HG03097 (cell line): ENCODE data around the gene DEFB114.

Experiments
- ATAC-seq: cut with Tn5 transposase; IDR thresholded peaks from one replicate; pipeline ENCODE4 v1.9.1; 2021; ENCODE audit not compliant: unreplicated experiment, low FRiP score

DEFB114 gene

GRCh38 chr6:49937811-49938210 lies 26.2 kb downstream of the DEFB114 start:
- no peak for ATAC-seq

DNA sequence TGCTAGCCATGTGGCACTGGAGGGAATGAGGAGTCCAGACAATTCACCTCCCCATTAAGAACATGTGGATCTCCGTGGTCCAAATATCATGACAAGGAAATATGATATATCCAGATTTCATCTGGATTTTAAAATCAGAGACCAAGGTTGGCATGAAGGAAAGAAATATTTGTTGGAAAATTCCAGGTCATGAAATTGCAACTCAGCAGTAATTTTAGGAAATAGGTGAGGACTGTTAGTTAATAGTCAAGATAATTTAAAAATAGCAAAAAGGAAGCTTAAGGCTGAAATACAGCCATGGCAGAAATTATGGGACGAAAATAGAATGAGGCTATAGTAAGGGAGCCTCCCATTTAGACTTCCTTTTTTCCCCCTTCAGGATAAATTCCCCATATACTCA lies 26.9 kb downstream of the DEFB114 start:
- no peak for ATAC-seq

DNA sequence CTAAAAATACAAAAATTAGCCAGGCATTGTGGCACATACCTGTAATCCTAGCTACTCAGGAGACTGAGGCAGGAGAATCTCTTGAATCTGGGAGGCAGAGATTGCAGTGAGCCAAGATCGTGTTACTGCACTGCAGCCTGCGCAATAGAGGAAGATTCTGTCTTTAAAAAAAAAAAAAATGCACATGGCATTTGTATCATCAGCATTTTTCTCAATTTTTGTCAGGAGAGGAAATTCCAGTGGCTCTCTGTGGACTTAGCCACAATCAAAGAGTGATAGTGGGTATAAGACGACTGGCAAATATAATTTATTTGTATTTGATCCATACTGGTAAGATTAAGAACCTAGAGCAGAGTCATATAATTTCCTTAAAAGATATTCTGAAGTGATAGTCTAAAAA lies 28.6 kb downstream of the DEFB114 start:
- ATAC-seq = no peak

GRCh38 chr6:49934770-49935169 lies 29.2 kb downstream of the DEFB114 start:
- ATAC-seq = no peak

GRCh38 chr6:49933526-49933925 lies 30.4 kb downstream of the DEFB114 start:
- no peak for ATAC-seq

DNA sequence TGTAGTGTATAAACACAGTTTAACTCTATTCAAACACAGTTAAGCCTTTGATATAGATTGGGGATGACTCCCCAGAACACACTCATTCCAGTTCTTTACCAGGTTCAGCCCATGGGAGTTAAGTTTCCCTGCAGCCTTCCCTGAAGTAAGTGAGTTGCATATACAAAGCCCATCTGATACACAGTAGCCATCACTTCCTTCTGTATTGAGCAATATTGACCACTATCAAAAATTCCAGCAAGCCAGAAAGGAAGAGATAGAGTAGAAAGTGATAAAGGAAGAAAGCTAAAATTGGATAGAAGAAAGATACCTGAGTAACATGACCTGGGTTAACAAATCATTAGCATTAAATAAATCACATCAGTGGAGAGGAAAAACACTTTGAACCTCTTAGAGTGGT lies 34.6 kb downstream of the DEFB114 start:
- no peak for ATAC-seq

GRCh38 chr6:49923826-49924225 lies 40.1 kb downstream of the DEFB114 start:
- no peak for ATAC-seq

- ATAC-seq = no peak
Measured at GRCh38 chr6:49919935-49920644, 43.9 kb downstream of the DEFB114 start.

- no peak for ATAC-seq
Measured at GRCh38 chr6:49919261-49919660, 44.7 kb downstream of the DEFB114 start.

DNA sequence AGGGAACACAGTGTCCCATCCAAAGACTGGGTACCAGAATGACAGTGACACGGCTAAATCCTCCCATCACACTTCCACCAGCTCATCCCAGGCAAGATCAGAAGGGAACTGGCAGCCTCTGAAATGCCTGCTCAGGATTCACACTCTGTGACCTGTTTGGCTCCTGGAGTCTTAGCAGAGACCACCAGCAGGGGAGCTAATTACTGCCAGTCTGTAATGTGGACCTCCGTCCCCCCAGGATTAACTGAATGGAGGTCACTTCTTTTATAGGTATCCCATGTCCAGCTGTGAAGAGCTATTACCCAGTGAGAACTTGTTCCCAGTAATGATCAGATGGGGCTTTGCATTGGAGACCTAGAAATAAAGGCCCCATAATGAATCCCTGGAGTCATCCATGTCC lies 45.2 kb downstream of the DEFB114 start:
- no peak for ATAC-seq

GRCh38 chr6:49915035-49915434 lies 48.9 kb downstream of the DEFB114 start:
- ATAC-seq = no peak

DNA sequence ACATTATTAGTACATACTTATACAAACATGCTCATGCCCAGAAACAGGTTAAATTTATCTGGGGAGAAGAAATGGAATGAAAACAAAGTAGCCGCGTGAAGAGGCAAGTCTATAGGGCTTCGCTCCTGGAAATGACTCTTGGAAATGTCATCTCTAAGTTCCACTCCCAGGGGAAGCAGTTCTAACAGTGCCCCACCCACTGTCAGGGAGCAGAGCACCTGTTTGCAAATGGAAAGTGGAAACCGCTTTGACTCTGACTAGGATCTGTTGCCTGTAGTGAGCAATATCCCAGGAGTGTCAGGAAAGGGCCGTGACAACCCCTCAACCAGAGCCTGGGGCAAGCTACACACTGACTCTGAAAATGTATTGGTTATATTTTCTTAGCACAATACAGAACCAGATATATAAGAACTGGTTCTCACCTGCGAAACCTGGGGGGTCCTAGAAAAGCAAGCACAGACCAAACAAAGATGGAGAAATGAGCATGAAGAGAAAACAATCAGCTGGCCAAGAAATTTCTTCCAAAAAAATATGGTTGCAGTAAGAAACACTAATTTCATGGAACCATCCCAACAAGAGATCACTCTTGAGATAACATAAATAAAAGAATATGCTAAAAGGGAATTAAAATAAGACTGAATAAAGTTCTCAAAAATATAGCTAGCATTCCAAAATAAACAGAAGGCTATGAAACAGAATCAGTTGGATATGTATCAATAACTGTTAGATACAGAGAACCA lies 50.2 kb downstream of the DEFB114 start:
- ATAC-seq = no peak

DNA sequence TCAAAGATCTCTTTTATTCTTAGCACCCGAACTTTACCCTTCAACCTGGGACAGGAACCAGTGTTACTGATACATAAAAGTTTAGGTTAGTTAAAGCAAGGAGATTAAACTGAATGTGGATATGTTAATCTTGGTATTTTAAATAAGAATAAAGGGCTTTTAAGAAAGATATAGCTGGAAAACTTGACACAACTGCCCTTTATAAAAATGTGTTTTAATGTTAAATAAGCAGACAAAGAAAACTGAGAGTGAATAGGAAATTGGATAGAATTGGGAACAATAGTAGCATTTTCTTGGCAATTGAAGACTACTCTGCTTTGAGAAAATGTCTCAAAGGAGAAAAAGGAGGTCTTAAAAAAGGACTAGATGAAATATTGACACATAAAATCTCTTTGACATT lies 51.8 kb downstream of the DEFB114 start:
- ATAC-seq = no peak

DNA sequence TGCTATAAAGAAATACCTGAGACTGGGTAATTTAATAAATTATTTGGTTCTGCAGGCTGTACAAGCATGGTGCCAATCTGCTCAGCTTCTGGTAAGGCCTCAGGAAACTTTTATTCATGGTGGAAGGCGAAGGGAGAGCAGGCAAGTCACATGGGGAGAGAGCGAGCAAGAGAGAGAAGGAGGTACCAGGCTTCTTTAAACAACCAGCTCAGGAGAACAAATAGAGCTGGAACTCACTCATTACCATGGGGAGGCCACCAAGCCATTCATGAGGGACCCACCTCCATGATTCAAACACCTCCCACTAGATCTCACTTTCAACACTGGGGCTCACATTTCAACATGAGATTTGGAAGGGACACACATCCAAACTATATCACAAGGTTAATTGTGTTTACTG lies 52.7 kb downstream of the DEFB114 start:
- ATAC-seq = no peak
